DOHH2 (cell line): ENCODE data around the gene ZBTB25.

ENCODE experiments used
- EZH2phosphoT487 ChIP-seq: fragments of 200-600 bp; sonication (generic); IDR thresholded peaks from 2 replicates; pipeline ENCODE4 v1.6.1; 2017; ENCODE audit warnings: borderline replicate concordance, mild to moderate bottlenecking, antibody characterized with exemption, low read length, moderate library complexity, mixed read lengths
- TF ChIP-seq, protein P1 (sequence below): fragments of 200-600 bp; sonication (generic); IDR thresholded peaks from one replicate; pipeline ENCODE4 v1.5.1; 2014; ENCODE audit warnings: antibody characterized with exemption, mild to moderate bottlenecking, low read depth, low read length; ENCODE audit not compliant: poor library complexity, severe bottlenecking

DNA sequence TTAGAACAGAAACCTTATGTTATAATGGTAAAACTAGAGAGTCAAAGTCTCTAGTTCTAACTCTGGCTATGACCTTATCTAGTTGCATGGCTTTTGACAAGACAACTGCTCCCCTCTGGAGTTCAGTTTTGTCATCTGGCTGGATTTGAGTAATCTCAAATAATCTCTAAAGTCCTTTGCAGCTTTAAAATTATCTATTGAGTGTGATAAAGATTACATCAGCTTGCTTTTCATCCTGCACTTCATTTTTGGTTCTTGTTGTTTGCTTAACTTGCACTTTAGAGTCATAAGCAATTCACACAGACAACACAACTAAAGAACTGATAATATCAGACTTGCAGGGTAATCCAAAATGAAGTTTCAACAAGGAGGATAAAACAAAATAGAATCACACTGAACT is 36.1 kb downstream of the ZBTB25 start:
- TF ChIP-seq, protein P1, sequence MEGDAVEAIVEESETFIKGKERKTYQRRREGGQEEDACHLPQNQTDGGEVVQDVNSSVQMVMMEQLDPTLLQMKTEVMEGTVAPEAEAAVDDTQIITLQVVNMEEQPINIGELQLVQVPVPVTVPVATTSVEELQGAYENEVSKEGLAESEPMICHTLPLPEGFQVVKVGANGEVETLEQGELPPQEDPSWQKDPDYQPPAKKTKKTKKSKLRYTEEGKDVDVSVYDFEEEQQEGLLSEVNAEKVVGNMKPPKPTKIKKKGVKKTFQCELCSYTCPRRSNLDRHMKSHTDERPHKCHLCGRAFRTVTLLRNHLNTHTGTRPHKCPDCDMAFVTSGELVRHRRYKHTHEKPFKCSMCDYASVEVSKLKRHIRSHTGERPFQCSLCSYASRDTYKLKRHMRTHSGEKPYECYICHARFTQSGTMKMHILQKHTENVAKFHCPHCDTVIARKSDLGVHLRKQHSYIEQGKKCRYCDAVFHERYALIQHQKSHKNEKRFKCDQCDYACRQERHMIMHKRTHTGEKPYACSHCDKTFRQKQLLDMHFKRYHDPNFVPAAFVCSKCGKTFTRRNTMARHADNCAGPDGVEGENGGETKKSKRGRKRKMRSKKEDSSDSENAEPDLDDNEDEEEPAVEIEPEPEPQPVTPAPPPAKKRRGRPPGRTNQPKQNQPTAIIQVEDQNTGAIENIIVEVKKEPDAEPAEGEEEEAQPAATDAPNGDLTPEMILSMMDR = no peak
- no peak for TF ChIP-seq EZH2phosphoT487
